ENCODE results near the gene FGF14.
"Not testable (repeated sequence)": the region's sequence is repeated elsewhere in the genome, so short reads cannot be mapped to it uniquely, and the experiment has no call there.

The FGF14 gene

DNA sequence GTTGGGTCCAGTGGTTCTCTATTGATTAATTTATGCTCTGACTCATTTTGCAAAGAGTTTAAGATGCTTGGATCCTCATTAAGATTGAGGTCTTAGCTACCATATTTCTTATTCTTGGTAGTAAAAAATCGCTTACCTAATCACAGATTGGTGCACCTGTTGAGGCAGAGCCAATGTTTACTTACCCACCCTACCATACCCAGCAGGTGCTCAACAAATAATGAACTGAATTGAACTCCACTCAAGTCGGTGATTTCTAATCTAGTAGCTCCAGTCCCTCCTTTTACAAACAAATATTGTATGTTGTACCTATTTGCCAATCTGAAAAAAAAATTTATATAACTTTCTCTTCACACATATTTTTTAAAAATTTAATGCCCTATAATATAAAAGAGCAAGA is 361.0 kb downstream of the FGF14 start:
- DNase-seq (ENCODE audit: low spot score), result no peak

DNA sequence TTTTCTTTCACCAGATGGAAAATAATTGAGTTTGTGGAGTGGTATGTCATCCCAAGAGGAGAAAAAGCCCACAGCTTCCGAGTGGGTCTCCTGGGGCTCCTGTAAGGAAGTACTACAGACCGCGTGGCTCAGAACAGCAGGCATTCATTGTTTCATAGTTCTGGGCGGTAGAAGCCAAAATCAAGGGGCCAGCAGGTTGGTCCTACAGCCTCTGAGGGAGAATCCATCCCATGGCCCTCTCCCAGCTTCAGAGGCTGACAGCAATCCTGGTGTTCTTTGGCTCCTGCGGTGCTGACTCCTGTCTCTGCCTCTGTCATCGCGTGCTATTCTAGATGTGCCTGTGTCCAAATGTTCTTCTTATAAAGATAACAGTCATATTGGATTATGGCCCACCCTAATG is 362.6 kb downstream of the FGF14 start:
- no peak for DNase-seq (ENCODE audit: low spot score)

DNA sequence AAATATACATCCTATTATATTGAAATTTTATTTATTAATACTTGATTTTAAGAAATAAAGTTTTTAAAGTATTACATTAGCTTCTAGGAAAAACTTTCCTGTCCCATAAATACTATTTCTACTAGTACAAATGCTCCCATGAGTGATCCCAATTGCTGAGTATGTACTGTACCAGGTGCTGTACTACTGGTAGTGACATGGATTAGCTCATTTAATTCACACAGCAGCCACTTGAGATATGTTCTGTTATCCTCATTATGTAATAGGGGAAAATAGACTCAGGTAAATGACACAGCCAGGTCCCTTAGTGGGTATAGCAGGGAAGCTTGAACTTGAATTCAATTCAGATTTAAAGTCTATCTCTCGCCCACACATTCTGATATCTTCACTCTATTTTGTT is 363.1 kb downstream of the FGF14 start:
- no peak for DNase-seq (ENCODE audit: low spot score)

DNA sequence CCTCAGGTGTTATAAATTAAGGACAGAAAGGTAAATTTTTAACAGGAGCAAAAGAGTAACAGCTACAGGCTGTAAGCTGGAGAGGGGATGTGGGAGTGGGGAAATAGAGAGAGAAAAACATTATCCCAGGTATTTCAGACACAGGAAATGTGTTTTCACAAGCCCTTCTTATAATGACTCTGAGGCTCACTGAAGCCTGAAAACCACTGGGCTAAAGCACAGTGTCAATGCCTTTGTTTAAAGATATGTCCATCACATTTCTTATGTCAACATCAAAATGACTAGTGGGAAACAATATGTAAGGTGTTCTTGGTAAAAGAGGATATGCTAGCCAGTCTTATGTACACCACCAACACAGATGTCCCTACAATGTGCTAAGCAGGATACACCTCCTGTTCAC is 365.9 kb downstream of the FGF14 start:
- DNase-seq (ENCODE audit: low spot score), result no peak

DNA sequence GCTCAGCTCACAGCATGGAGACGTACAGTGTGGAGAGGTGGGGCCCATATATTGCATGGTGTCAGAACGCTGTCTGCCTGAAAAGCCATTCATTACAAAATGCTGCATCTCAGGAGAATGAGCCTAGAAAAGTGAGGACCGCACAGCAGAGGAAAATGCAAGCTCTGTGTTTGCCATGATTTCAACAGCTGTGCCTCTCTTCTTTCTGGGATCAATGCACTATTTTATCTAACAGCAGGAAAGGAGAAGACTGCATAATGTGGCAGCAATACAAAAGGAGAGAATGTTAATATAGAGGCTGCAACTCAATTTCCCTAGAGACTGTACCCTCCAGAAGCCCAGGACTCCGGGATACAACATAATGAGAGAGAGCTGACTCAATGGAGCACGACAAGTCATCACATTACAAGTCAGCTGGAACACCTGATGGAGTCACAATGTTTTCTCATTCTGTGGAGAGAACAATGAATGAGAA is 368.0 kb downstream of the FGF14 start:
- no peak for DNase-seq (ENCODE audit: low spot score)

DNA sequence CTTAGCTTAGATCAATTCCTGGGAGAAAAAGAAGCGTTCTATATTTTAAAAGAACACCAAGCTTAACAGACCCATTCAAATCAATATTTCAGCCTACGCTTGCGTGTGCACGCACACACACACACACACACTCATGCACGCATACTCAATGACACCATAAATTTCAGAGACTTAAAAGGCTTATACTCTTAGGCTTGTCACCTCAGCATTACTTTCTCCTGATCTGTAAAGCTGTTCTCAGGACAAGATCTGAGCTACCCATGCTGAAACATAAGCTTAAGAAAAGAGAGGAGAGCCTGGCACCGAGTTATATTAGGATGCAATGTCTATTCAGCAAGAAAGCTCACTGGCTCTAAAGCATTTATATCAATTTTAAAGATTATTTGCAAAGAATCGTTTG is 368.5 kb downstream of the FGF14 start:
- no peak for DNase-seq (ENCODE audit: low spot score)

DNA sequence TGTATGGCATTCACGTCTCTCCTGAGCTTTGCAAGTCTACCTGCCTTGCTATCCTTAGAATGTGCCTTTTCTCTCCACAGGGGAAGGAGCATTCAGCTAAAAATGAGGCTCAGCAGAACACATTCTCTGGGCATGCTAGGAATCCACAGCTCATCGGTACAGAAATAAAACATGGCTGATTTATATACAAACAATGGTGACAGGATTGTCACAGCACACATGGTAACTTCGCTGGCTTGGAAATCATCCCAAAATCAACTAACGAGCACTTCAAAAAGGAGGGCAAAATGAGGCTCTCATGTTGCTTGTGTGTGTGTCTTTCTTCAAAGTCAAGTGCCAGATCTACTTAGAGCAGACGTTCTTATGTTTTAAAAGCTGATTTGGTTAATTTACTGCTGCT is 373.0 kb downstream of the FGF14 start:
- DNase-seq (ENCODE audit: low spot score), result no peak

DNA sequence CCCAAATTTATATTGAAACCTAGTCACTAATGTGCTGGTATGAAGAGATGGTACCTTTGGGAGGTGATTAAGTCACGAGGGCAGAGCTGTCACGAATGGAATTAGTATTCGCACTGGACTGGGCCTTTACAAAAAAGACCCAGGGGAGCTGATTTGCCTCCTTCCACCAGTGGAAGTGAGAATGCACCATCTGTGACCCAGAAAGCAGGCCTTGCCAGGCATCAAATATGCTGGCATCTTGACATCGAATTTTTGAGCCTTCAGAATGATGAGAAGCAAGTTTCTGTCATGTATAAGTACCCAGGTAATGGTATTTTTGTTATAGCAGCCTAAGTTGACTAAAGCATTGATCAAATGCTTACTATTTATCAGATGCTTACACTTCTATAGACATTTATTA is 373.6 kb downstream of the FGF14 start:
- DNase-seq (ENCODE audit: low spot score), result no peak

DNA sequence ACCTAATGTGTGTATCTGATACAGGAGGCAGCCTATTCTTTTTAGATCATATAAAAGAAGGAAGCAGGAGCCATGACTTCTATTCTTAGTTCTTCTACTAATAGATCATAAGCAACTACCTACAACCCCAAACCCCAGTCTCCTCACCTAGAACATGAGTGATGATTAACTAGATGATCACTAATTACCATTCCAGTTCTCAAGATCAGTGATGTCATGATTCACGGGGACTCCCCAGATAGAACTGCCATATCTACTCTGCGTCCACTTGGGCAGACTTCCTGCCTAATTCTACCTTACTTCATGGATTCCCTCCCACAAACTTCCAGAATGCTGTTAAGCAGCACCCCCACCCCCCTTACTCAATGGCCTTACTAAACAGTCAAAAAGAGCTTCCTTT is 380.1 kb downstream of the FGF14 start:
- DNase-seq (ENCODE audit: low spot score), result no peak

DNA sequence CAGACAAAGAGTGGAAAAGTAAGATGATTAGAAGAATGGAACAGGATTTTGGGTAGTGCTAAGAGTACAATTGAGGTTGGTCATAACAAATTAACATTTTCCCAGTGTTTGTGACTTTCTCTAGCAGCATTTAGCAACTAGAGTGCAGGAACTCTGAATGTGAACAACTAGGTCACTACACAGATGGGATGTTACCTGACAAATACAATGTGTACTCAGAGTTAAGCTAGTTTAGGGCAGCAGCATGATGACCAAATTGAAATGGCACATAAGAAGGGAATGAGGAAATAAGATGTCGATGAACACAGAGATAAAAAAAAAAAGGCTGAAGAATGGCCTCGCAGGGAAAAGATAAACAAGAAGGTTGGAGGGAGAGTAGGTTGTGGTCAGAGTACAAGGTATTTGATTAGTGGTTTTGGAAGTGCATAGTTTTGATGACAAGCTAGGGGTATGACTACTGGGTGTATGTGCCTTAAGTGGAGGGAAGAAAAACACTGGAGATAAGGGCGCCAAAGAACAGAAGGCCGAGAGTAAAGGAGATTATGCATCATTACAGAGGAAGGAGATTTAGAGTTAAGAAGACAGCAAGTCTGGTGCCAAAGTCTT is 381.1 kb downstream of the FGF14 start:
- no peak for DNase-seq (ENCODE audit: low spot score)

DNA sequence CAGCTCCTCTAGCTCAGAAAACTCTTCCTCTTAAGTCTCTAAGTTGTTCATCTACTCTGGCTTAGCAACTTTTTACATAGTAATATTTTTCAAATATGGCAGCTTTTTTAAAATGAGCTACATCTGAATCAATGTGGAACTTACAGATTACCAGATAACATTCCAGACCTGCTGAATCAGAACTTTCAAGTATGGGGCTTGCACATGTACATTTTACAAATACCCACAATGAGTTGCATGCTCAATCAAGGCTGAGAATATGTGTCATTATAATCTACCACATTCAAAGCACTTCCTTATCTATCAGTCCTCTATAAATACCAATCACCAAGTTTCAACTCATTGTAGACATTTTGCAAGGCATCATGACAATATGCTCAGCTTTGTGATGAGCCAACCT is 383.1 kb downstream of the FGF14 start:
- no peak for DNase-seq (ENCODE audit: low spot score)

DNA sequence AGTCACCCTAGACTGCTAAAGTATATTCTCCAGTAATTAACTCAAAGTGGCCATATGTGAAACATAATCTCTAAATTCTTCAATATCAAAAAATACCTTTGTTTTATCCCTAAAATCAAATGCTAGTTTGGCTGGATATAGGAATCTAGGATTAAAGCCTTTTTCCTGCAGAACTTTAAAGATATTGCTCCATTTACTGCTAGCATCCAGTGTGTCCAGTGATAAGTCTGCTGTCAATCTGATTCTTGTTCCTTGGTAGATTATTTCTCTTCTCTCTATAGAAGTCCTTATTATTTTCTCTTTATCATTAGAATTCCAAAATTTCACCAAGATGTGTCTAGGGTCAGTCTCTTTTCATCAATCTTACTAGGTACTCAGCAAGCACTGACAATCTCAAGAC is 384.6 kb downstream of the FGF14 start:
- no peak for DNase-seq (ENCODE audit: low spot score)

DNA sequence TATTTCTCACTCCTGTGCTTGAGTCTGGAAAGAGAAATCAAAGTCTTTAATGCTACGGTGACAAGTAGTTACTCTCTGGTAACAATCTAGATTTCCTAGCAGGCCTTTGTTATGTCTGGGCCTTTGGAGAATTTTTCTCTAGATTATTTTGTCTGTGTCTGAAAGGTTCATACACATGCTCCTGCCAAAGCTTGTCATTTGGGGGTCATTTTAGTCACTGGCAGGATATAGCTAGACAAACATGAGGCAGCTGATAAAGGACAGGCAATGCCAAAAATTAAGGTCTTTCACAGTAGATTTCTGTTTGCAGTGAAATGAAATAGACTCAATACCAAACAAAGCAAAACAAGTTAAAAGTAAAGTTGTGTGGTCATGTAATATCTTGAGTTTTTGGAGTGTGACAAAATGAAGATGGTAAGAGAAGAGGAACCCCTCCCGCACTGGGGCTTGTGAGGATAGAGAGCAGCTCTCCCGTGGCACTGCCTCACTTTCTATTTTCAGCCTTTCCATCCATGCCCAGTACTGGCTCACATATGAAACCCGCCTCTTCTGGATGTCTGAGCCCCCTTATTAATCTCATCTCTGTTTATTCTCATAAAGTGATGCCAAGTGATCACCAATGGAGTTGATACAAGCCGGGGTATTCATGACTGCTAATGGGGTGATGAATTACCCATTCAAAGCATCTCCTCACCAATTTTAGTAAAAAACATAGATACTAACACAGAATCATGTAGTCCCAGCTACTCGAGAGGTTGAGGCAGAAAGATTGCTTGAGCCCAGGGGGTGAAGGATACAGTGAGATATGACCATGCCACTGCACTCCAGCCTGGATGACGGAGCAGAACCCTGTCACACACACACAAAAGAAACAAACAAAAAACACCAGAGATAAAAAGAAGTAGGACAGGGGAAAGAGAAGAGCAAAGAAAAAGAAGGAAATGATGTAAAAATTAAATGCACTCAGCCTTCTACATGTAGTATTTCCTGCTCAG is 389.3 kb downstream of the FGF14 start:
- DNase-seq (ENCODE audit: low spot score), result no peak

DNA sequence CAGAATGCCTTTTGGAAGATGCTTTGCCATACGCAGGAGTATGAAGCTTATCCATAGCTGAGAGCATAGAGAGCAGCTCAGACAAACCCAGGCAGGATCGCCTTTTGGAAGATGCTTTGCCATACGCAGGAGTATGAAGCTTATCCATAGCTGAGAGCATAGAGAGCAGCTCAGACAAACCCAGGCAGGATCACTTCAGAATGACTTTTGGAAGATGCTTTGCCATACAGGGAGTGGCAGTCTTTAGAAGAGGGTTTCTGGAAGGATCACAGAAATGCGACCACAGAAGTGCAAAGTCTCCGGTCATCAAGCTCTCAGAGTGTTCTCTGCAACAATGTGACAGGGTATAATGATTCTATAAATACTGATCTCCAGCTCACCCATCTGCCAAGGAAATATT is 390.4 kb downstream of the FGF14 start:
- DNase-seq (ENCODE audit: low spot score), result not testable (repeated sequence)

DNA sequence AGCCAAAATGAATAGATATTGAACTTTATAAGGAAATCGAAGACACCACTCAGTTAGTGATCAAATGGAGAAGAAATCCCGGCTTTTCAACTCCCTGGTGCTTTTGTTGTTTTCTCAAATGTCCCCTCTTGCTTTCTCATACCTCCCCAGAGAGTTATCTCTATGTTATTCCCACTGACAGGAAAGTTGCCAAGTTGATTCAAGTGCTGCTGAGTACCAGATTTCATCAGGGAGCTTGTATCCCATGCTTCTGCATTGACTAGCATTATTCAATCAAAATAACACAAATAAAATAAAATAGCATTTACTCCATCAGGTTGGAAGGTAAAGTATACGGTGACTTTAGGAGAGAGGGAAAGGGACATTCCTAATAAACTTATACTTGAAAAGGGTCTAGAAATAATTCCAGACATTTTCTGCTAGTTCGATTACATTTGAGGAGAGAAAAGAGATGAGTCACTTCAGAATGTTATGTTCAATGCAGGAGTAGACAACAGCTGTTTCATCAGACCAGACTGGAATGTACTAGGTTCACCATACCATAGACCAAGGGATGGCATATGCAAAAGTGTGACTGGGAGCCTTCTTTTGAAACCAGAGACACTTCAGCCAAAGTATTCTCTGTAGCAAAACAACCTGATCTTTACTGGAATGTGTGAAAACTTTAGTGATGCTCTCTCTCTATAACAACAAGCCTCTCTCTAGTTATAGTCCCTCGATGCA is 397.8 kb downstream of the FGF14 start:
- DNase-seq (ENCODE audit: low spot score), result no peak

DNA sequence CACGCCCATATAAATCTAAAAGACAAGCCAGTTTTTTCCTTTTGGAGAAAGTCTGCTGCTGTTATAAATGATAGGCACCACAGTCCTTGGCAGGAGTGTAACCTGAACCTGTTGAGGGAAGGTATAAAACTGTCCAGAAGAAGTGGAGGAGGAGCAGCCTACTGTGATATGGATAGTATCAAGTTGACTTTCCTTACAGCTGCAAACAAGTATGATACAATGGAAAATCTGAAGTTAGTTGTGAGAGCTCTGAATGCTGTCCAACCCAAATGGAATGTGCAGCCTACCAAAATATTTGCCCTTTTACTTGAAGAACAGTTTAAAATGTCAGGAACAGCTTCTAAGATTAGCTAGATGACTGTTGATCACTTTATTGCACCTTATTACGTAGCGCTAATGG is 399.6 kb downstream of the FGF14 start:
- DNase-seq (ENCODE audit: low spot score), result no peak

DNA sequence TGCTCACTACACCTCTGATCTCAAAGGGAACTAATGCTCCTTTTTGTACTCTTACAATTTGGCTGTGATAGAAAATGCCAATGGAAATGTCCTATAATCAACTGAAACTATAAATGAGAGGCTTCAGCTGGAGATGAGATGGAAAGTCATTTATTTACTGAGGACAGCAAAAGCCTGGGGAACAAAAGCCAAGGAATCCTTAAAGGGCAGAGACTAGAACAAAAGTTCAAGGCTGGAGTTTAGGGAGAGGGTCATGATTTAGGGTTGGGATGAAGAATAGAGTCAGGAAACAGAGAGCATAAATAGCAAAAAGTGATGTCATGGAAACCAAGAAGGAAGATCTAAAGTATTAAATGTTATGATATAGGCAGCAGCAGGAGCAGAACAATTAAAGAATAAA is 401.1 kb downstream of the FGF14 start:
- DNase-seq (ENCODE audit: low spot score), result no peak

DNA sequence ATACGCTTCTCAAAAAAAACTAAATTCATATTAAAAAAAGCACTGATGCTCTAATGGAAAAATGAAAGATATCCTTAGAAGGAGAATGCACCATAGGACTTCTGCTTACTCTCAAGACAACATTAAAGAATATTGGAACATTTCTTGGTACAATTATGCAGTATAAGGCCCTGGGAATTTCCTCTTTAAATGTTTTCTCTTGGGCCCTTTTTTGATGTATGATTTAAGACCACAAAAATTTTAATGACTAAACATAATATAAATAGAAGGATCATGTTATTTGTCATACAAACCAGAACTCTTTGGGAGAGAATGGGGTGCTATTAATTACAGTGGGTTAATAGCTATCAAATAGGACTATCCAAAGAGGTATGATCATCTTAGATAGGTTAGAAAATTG is 403.7 kb downstream of the FGF14 start:
- no peak for DNase-seq (ENCODE audit: low spot score)

DNA sequence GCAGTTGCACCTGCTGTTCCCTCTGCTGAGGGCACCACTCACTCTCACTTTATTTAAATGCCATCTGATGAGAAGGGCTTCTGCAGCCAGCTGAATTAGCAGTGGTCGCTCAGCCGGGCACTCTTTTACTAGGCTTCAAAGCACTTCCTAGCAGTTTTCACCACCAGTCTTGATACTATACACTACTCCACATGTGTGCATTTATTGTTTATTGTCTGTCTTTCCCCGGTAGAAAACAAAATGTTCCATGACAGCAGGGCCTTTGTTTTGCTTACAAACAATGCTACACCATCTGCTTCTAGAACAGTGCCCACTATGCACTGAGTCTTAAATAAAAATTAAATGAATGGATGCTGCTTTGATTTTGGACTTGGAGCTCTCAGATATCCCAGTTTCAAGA is 404.9 kb downstream of the FGF14 start:
- no peak for DNase-seq (ENCODE audit: low spot score)

DNA sequence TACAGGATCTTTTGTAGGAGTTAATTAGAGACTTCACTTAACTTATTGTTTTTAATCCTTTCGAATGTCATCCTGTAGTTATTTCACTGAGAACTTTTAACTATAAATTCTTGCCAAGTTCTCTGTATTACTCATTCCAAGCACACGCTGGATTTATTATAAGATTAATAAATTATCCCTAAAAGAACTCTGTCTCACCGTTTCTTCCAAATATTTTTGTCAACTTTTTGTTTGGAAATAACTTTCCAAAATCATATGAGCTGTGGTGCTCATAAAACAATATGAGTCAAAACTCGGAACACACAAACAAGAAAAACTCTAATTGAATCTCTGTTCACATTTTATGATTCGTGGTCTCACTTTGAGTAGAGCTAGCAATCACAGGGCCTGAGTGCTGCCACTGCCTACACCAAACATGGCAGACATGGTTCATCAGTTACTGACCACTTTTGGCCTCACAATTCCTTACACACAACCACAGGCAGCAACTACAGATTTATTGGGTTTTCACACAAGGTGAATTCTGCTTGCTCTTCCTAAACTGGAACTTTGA is 412.0 kb downstream of the FGF14 start:
- no peak for DNase-seq (ENCODE audit: low spot score)

DNA sequence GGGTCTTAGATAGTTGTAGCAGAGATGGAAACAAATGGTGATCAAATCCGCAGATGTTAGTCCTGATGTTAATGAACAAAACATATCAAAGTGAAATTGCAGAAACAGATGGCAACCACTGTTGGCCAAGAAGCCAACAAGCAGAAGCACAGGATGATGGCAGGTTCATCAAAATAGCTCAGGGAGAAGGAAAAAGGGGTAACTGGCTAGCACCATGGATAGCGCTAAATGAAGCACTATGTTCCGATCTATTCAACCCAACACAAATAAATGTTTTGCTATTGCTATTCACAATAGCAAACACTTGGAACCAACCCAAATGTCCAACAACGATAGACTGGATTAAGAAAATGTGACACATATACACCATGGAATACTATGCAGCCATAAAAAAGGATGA is 413.7 kb downstream of the FGF14 start:
- DNase-seq (ENCODE audit: low spot score), result no peak

DNA sequence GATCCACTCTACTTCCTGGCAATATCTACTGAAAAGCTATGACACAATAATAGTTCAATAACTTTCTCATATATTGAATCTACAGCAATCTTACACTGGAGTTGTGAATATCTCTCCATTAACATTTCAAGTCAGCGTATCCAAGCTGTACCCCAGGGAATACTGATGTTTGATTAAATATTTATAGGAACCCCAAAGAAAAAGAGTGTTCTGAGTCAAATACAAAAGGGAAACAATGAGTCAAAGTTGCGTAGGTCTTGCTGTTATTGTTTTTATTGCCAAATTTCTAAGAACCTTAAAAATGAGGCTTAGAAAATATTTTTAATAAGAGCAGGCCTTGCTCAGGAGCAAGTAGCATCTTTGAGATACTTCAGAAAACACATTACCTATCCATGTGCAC is 415.5 kb downstream of the FGF14 start:
- DNase-seq (ENCODE audit: low spot score), result no peak

DNA sequence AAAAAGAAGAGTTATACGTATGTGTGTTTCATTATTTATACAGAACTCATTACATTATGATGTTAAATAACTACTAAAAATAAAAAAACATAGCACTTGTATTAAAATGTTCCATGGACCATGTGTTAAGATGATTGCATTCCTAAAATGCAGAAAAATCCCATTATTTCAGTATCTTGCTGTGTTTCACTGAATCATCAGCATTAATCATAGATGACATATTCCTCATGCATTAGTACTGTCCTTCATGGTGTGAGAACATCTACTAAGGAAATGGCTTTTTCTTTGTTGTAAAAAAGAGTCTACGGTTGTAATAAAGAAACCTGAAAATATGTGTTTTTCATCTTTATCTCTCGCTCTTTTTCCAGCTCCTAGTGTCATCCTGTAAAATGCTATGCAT is 416.5 kb downstream of the FGF14 start:
- peak; percentile 39 for DNase-seq (ENCODE audit: low spot score)

Data from RKO (cell line).